H1 (cell line): ENCODE measurements around the gene FOXC1. TPM values are rescaled to one million over a fixed set of nuclear protein-coding genes. Genes with fewer than 3 reads are reported as not detected.

Experiments used
- CTCF ChIA-PET: fragments of 300-600 bp; sonication (Branson Sonifier 250); formaldehyde crosslinking; loops from one replicate; lab custom pipeline; 2021; ENCODE audit not compliant: partially characterized antibody; lab: Charles Lee
- POLR2A ChIA-PET: fragments of 300-600 bp; sonication (Branson Sonifier 250); formaldehyde crosslinking; loops from one replicate; lab custom pipeline; 2021; ENCODE audit warnings: inconsistent platforms; ENCODE audit not compliant: partially characterized antibody; lab: Charles Lee
- DNase-seq, 2 experiments: peaks; one replicate each; pipeline versions ENCODE4 v3.0.0 to v3.0.0-alpha.2; 2010 to 2022; ENCODE audit warnings: low spot score in 2 of 2, low read depth in 1 of 2, mixed read lengths in 1 of 2
- FAIRE-seq: peaks from 2 replicates; lab custom pipeline; 2011; peaks lifted over from hg19 to GRCh38; lab: Jason Lieb, UNC
- H2AFZ ChIP-seq: 2 replicates; pipeline ENCODE4 v1.8.1; 2012; ENCODE audit warnings: low read length, inconsistent platforms
- H2AK5ac ChIP-seq: 2 replicates; pipeline ENCODE4 v1.6.1; 2013; ENCODE audit warnings: low read depth, low read length
- H2BK120ac ChIP-seq: replicated peaks from 2 replicates; pipeline ENCODE3; 2013; ENCODE audit warnings: low read depth, low read length, inconsistent platforms
- H2BK12ac ChIP-seq: 2 replicates; pipeline ENCODE4 v1.6.1; 2013; ENCODE audit warnings: low read depth, low read length
- H2BK15ac ChIP-seq: 2 replicates; pipeline ENCODE4 v1.6.1; 2013; ENCODE audit warnings: low read length
- H2BK20ac ChIP-seq: 2 replicates; pipeline ENCODE4 v1.6.1; 2013; ENCODE audit warnings: low read length
- H2BK5ac ChIP-seq: 2 replicates; pipeline ENCODE4 v1.6.1; 2013; ENCODE audit warnings: low read depth, low read length
- H3K14ac ChIP-seq: 2 replicates; pipeline ENCODE4 v1.6.1; 2013; ENCODE audit warnings: inconsistent platforms; ENCODE audit not compliant: insufficient read length
- H3K18ac ChIP-seq: 2 replicates; pipeline ENCODE4 v1.6.1; 2013; ENCODE audit warnings: low read length; ENCODE audit errors: extremely low read depth
- H3K23ac ChIP-seq: 2 replicates; pipeline ENCODE4 v1.6.1; 2013; ENCODE audit warnings: inconsistent platforms; ENCODE audit not compliant: insufficient read length
- H3K23me2 ChIP-seq: 2 replicates; pipeline ENCODE4 v1.6.1; 2013; ENCODE audit warnings: low read depth, low read length
- H3K27ac ChIP-seq: 2 replicates; pipeline ENCODE4 v1.6.1; 2011; ENCODE audit warnings: low read depth, low read length, inconsistent platforms
- H3K27me3 ChIP-seq, 4 experiments: replicated peaks in 1 of 4; 1 replicate in 1 of 4; 2 replicates in 3 of 4; pipeline versions ENCODE4 v1.6.1 to v1.8.1; 2011 to 2013; ENCODE audit warnings: low read length in 3 of 4, mild to moderate bottlenecking in 3 of 4, inconsistent platforms in 2 of 4, mixed read lengths in 2 of 4, moderate library complexity in 1 of 4; ENCODE audit not compliant: control insufficient read depth in 3 of 4, insufficient read depth in 3 of 4; ENCODE audit errors: extremely low read depth in 1 of 4
- H3K36me3 ChIP-seq, 4 experiments: 2 replicates each; pipeline versions ENCODE4 v1.6.1 to v1.8.1; 2011 to 2013; ENCODE audit warnings: mild to moderate bottlenecking in 4 of 4, low read length in 3 of 4, moderate library complexity in 2 of 4, control low read depth in 1 of 4, inconsistent platforms in 1 of 4; ENCODE audit not compliant: insufficient read depth in 4 of 4, control insufficient read depth in 2 of 4
- H3K4ac ChIP-seq: replicated peaks from 2 replicates; pipeline ENCODE3; 2013; ENCODE audit warnings: low read length, low read depth, mixed read lengths, inconsistent platforms; ENCODE audit not compliant: insufficient read length
- H3K4me1 ChIP-seq, 4 experiments: replicated peaks in 1 of 4; 1 replicate in 1 of 4; 2 replicates in 3 of 4; pipeline versions ENCODE4 v1.6.1 to v1.8.1; 2011 to 2013; ENCODE audit warnings: low read length in 3 of 4, inconsistent platforms in 2 of 4, mixed read lengths in 1 of 4; ENCODE audit not compliant: insufficient read depth in 4 of 4, control insufficient read depth in 3 of 4
- H3K4me2 ChIP-seq, 2 experiments: 2 replicates each; pipeline versions ENCODE4 v1.6.1 to v1.8.1; 2011 to 2013; ENCODE audit warnings: low read depth in 2 of 2, low read length in 2 of 2, control low read depth in 1 of 2, inconsistent platforms in 1 of 2, mild to moderate bottlenecking in 1 of 2; ENCODE audit not compliant: insufficient read depth in 1 of 2
- H3K4me3 ChIP-seq, 4 experiments: fragments of 200-600, 300-600 bp in 1 of 4; sonication (generic), shearing (Covaris generic), sonication (Bioruptor Twin) in 1 of 4; 2 replicates each; pipeline versions ENCODE4 v1.5.1 to v1.8.1; 2011 to 2016; ENCODE audit warnings: low read length in 4 of 4, low read depth in 3 of 4, control low read depth in 2 of 4, inconsistent platforms in 2 of 4, mild to moderate bottlenecking in 2 of 4, mixed read lengths in 1 of 4, moderate library complexity in 1 of 4; ENCODE audit not compliant: insufficient read depth in 2 of 4; ENCODE audit errors: extremely low read depth in 1 of 4
- H3K56ac ChIP-seq: replicated peaks from 2 replicates; pipeline ENCODE3; 2013; ENCODE audit warnings: low read depth, mild to moderate bottlenecking, mixed read lengths, low read length, inconsistent platforms; ENCODE audit not compliant: insufficient read length
- H3K79me1 ChIP-seq: 2 replicates; pipeline ENCODE4 v1.6.1; 2013; ENCODE audit warnings: low read depth, low read length, control low read depth
- H3K79me2 ChIP-seq, 2 experiments: 2 replicates each; pipeline versions ENCODE4 v1.6.1 to v1.8.1; 2012 to 2013; ENCODE audit warnings: low read length in 2 of 2, mild to moderate bottlenecking in 2 of 2, inconsistent platforms in 1 of 2; ENCODE audit not compliant: insufficient read depth in 2 of 2, control insufficient read depth in 1 of 2
- H3K9ac ChIP-seq, 4 experiments: replicated peaks in 1 of 4; 1 replicate in 1 of 4; 2 replicates in 3 of 4; pipeline versions ENCODE4 v1.6.1 to v1.8.1; 2011 to 2013; ENCODE audit warnings: low read depth in 3 of 4, low read length in 3 of 4, control low read depth in 2 of 4, mild to moderate bottlenecking in 2 of 4, moderate library complexity in 2 of 4, inconsistent platforms in 1 of 4; ENCODE audit errors: extremely low read depth in 1 of 4
- H3K9me3 ChIP-seq, 2 experiments: 2 replicates each; pipeline versions ENCODE4 v1.6.1 to v1.8.1; 2012 to 2013; ENCODE audit warnings: mild to moderate bottlenecking in 2 of 2, moderate library complexity in 2 of 2, control low read depth in 1 of 2, inconsistent platforms in 1 of 2, low read depth in 1 of 2, low read length in 1 of 2, mixed read lengths in 1 of 2; ENCODE audit not compliant: insufficient read depth in 2 of 2
- H4K20me1 ChIP-seq, 2 experiments: replicated peaks in 1 of 2; 2 replicates each; pipeline versions ENCODE3 to v1.8.1; 2011 to 2013; ENCODE audit warnings: inconsistent platforms in 2 of 2, low read length in 2 of 2, mild to moderate bottlenecking in 1 of 2; ENCODE audit not compliant: insufficient read depth in 2 of 2, control insufficient read depth in 1 of 2
- H4K5ac ChIP-seq: 2 replicates; pipeline ENCODE4 v1.6.1; 2013; ENCODE audit warnings: low read length, low read depth, mixed read lengths, inconsistent platforms; ENCODE audit not compliant: insufficient read length
- H4K8ac ChIP-seq: 2 replicates; pipeline ENCODE4 v1.8.0; 2013; ENCODE audit warnings: mild to moderate bottlenecking, moderate library complexity, low read length, inconsistent platforms; ENCODE audit not compliant: insufficient read depth; ENCODE audit errors: extremely low read depth
- H4K91ac ChIP-seq: replicated peaks from 2 replicates; pipeline ENCODE3; 2013; ENCODE audit warnings: low read length, mixed read lengths, inconsistent platforms; ENCODE audit not compliant: insufficient read length
- CEBPB ChIP-seq: IDR thresholded peaks from 2 replicates; pipeline ENCODE4 v1.6.1; 2012; ENCODE audit warnings: low read depth, low read length
- EP300 ChIP-seq, 2 experiments: IDR thresholded peaks; 1 replicate in 1 of 2; 2 replicates in 1 of 2; pipeline ENCODE4 v1.6.1; 2011 to 2012; ENCODE audit warnings: low read depth in 2 of 2, low read length in 2 of 2, mild to moderate bottlenecking in 2 of 2, borderline replicate concordance in 1 of 2, inconsistent platforms in 1 of 2, moderate library complexity in 1 of 2
- FOSL1 ChIP-seq: IDR thresholded peaks from 2 replicates; pipeline ENCODE4 v1.6.1; 2011; ENCODE audit warnings: mild to moderate bottlenecking, low read depth, low read length, moderate library complexity; ENCODE audit not compliant: insufficient read depth
- GTF2F1 ChIP-seq: IDR thresholded peaks from 2 replicates; pipeline ENCODE4 v1.6.1; 2012; ENCODE audit warnings: low read depth, low read length, improper control_type of control experiment, borderline replicate concordance
- JUN ChIP-seq: IDR thresholded peaks from 2 replicates; pipeline ENCODE4 v1.6.1; 2011; ENCODE audit warnings: low read depth, mild to moderate bottlenecking, improper control_type of control experiment, low read length
- RFX5 ChIP-seq: IDR thresholded peaks from 2 replicates; pipeline ENCODE4 v1.6.1; 2011; ENCODE audit warnings: low read depth, low read length, improper control_type of control experiment, borderline replicate concordance
- SAP30 ChIP-seq: fragments of 300-600 bp; sonication (generic); IDR thresholded peaks from 2 replicates; pipeline ENCODE4 v1.7.1; 2012; ENCODE audit warnings: low read length, moderate library complexity, mild to moderate bottlenecking, inconsistent platforms; ENCODE audit not compliant: insufficient read depth, insufficient replicate concordance
- SIRT6 ChIP-seq: IDR thresholded peaks from one replicate; pipeline ENCODE4 v1.7.1; 2012; ENCODE audit warnings: low read length, inconsistent platforms
- SP1 ChIP-seq: IDR thresholded peaks from 2 replicates; pipeline ENCODE4 v1.6.1; 2011; ENCODE audit warnings: low read depth, low read length
- SP2 ChIP-seq: IDR thresholded peaks from 2 replicates; pipeline ENCODE4 v1.6.1; 2012; ENCODE audit warnings: mild to moderate bottlenecking, low read length, inconsistent platforms
- SP4 ChIP-seq: IDR thresholded peaks from 2 replicates; pipeline ENCODE4 v1.6.1; 2012; ENCODE audit warnings: low read length, inconsistent platforms
- TAF7 ChIP-seq: optimal IDR thresholded peaks from 2 replicates; pipeline ENCODE3; 2011; ENCODE audit warnings: low read depth, mild to moderate bottlenecking, inconsistent platforms, low read length, moderate library complexity, borderline replicate concordance
- WGBS, 2 experiments: shearing (Covaris generic) in 1 of 2; methylation state at CpG; one replicate each; pipeline versions ENCODE4 v1.1.6 to v1.1.7; 2013 to 2015; ENCODE audit warnings: low lambda C conversion rate in 2 of 2, mixed read lengths in 2 of 2, inconsistent platforms in 1 of 2, low coverage in 1 of 2, missing lambda C conversion rate in 1 of 2; ENCODE audit not compliant: insufficient replicate concordance in 2 of 2, insufficient coverage in 1 of 2, insufficient read length in 1 of 2; ENCODE audit errors: extremely low coverage in 1 of 2, missing lambda C conversion rate in 1 of 2; 5-methylcytosine and 5-hydroxymethylcytosine counted together
- polyA plus RNA-seq, 7 experiments: library from polyadenylated mRNA; depleted of rRNA in 3 of 7; stranded (reverse) in 5 of 7; unstranded in 2 of 7; fragments of >200 nt in 5 of 7; fragments of 200-250 nt in 2 of 7; gene quantifications; 1 replicate in 5 of 7; 2 replicates in 1 of 7; 4 replicates in 1 of 7; pipeline versions ENCODE4 v1.2.1 to v1.2.3, GENCODE V29; 2011 to 2013; ENCODE audit warnings: missing spikeins in 2 of 7, mixed read lengths in 2 of 7
- total RNA-seq: library from RNA; stranded (reverse); fragmentation: NEBNext Ultra II Directional; extraction: Animal tissue kit (Norgen Biotek cat#: 25700); gene quantifications from 2 replicates; pipeline ENCODE4 v1.2.1, GENCODE V29; 2021

FOXC1 gene
- total and polyA plus RNA-seq, 2 of the 8 experiments (the other 6 are each of a cell fraction or from before 2014, with no cell fraction given) = 0.22 TPM; not detected in 1

GRCh38 chr6:1630771-1631217, 21.1 kb downstream of the FOXC1 start:
- no peaks in the 10 kb centered on the region for H3K4me1 ChIP-seq
- peaks cover 20 to 39% (median 33%) of the 10 kb centered on the region in 4 experiments for H3K27me3 ChIP-seq
- H4K91ac ChIP-seq = no peak overlapping the region
- no peak overlapping the region for H2AK5ac ChIP-seq
- H3K9me3 ChIP-seq = no peaks in the 10 kb centered on the region
- no peak overlapping the region for H4K8ac ChIP-seq
- H3K14ac ChIP-seq = no peak overlapping the region
- no peaks in the 10 kb centered on the region; the same call in 1 of the 2 replicates for H3K23me2 ChIP-seq
- CTCF ChIA-PET = interaction anchor here (1.0 to 1.5 kb wide), 4 partner anchors 11 to 33 kb away, joined by 3 to 6 read pairs (median 3); no protein-coding TSS in a partner anchor
- no peak overlapping the region for H3K23ac ChIP-seq
- WGBS, 2 experiments = 85% methylated on average over 11 of the region's 11 CpGs; no CpG with 5 or more reads in 1 of the 2 experiments
- POLR2A ChIA-PET = interaction anchor here (0.6 kb wide), 1 partner anchor 16 kb away, joined by 3 read pairs; no protein-coding TSS in a partner anchor
- H2AFZ ChIP-seq = no peak overlapping the region
- H3K4ac ChIP-seq = no peak overlapping the region
- no peak overlapping the region for H2BK12ac ChIP-seq
- H2BK5ac ChIP-seq = no peak overlapping the region
- H3K79me1 ChIP-seq = no peaks in the 10 kb centered on the region
- H2BK120ac ChIP-seq = no peak overlapping the region
- H2BK15ac ChIP-seq = no peak overlapping the region
- H3K27ac ChIP-seq = no peak overlapping the region
- H2BK20ac ChIP-seq = no peak overlapping the region
- no peak overlapping the region for H3K4me3 ChIP-seq
- no peak overlapping the region for H3K4me2 ChIP-seq
- H3K56ac ChIP-seq = no peak overlapping the region
- no peak overlapping the region for H4K5ac ChIP-seq
- TF ChIP-seq SAP30 = no peak
- TF ChIP-seq TAF7 = no peak
- TF ChIP-seq JUN = no peak
- no peak for TF ChIP-seq RFX5
- no peak for TF ChIP-seq SP1
- TF ChIP-seq SP4 = no peak
- no peak for TF ChIP-seq GTF2F1
- no peak for TF ChIP-seq EP300 (IDR thresholded peaks at IDR 0.05; ENCODE audit: borderline replicate concordance in 1 of 2, low read depth in 2 of 2, low read length in 2 of 2)
- TF ChIP-seq SIRT6 = no peak
- TF ChIP-seq FOSL1 = no peak
- no peak for TF ChIP-seq SP2
- no peak for TF ChIP-seq CEBPB
- no peak overlapping the region for H3K9ac ChIP-seq
- H3K18ac ChIP-seq = no peak overlapping the region
- H4K20me1 ChIP-seq = peaks cover 2 to 3% of the 10 kb centered on the region in 2 experiments
- no peaks in the 10 kb centered on the region for H3K36me3 ChIP-seq
- no peaks in the 10 kb centered on the region for H3K79me2 ChIP-seq
- DNase-seq (no peak), FAIRE-seq (no peak)
